DMS114 treated with DMSO at 0.1 percent for 48 hours (cell line): ENCODE data around the gene SH3BP4.

Source experiments
- DNase-seq: peaks from one replicate; lab custom pipeline; 2025; ENCODE audit not compliant: unreplicated experiment; lab: John Stamatoyannopoulos, UW

Gene SH3BP4

GRCh38 chr2:234940527-234940926 lies 11.3 kb upstream of the SH3BP4 start:
- no peak for DNase-seq

- no peak for DNase-seq
Measured at GRCh38 chr2:234945339-234945873, 6.4 kb upstream of the SH3BP4 start.

DNA sequence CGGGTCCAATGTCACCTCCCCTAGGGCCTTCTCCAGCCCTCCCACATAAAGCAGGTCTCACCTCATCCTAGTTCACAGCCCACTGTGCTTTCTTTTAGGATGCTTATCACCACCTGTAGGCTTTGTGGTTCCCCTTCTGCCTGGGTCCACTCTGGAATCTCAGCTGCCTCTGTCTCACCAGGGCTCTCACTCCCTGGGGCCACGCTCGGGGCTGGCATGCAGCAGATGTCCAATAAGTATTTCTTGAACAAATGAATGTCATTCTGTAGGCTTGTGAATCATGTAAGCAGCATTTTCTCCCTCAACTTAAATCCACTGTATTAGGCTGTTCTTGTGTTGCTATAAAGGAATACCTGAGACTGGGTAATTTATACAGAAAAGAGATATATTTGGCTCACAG lies 4.3 kb upstream of the SH3BP4 start:
- DNase-seq = no peak

GRCh38 chr2:234949762-234950434 lies 1.9 kb upstream of the SH3BP4 start:
- no peak for DNase-seq

GRCh38 chr2:234950435-234950729 lies 1.4 kb upstream of the SH3BP4 start:
- no peak for DNase-seq

DNA sequence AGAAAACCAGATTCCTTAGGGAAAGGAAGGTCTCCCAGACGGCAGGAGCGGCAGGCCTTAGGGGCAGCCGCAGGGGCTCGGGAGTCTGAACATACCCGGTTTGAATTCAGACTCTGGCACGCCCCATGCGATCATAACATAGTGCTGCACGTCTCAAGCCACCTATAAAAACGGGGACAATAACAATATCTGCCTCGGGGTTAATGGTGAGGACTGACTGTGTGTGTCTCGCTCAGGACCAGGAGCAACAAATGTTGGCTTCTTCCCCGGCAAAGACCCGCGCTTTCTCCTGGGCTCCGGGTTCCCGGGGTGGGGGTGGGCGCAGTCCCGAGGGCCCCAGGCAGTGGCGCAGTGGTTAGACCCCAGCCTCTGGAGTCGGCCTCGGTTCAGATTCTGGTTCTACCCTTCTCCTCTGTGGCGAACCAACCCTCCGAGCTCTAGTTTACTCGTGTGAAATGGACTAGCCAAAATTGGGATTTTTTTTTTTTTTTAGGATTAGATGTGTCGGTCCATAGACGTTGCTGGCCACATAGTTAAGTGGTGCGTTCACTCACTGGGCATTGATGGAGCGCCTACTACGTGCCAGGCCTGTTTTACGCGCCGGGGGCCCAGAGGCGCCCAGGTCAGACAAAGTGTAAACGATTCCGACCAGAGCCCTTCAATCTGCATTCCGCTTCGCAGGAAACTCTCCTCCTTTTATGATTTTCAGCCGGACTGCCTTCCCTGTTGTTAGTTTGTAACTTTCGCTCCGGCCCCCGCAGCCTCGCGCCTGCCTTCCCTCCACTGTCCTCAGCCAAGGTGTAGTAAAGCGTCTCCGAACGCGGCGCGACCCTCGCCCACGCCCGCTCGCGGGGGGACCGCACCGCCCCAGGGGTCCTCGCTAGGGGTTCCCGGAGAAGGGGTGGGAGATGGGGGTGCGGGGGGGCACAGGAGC lies 820 bp upstream of the SH3BP4 start:
- DNase-seq = no peak

GRCh38 chr2:234952270-234953115 lies 676 bp downstream of the SH3BP4 start:
- no peak for DNase-seq

DNA sequence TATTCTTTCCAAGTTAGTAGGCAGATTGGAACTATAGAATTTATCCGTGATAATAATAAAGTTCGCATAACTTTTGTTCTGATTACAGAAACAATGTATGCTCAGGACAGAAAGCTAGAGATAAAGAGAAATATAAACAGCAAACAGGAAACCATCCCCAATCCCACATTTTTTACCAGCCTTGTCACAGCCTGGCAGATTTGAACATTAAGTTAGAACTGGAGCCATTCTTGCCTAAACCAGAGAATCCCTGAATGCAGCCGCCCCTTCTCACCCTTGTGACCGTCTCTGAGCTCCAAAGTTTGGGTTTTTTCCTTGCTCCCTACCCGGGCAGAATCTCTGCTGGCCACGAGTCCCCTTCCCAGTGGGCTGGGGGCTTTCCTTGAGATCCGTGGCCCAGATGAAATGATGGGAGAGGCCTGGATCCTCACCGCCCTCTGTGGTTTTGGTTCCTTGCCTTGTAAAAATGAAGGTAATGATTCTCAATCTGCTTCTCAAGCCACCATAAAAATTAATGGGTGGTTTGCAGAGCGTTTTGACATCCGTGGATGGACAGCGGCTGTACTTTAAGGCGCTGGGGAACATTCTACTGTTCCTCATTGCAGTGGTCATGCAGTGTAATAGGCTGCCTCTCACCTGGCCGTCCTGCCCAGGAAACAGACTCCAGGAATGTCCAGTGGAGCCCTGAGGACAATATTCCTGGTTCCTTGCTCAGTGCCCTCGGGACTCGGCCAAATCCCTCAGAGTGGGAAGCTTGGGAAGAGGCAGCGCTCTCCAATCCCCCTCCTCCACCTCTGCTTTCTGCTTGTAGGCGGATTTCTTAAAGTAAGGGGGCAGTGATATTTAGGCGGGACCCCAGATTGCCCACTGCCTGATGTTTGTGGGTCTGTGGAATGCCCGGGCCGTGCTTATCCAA lies 1.6 kb downstream of the SH3BP4 start:
- DNase-seq = no peak

- no peak for DNase-seq
Measured at GRCh38 chr2:234954551-234954992, 2.8 kb downstream of the SH3BP4 start.

DNA sequence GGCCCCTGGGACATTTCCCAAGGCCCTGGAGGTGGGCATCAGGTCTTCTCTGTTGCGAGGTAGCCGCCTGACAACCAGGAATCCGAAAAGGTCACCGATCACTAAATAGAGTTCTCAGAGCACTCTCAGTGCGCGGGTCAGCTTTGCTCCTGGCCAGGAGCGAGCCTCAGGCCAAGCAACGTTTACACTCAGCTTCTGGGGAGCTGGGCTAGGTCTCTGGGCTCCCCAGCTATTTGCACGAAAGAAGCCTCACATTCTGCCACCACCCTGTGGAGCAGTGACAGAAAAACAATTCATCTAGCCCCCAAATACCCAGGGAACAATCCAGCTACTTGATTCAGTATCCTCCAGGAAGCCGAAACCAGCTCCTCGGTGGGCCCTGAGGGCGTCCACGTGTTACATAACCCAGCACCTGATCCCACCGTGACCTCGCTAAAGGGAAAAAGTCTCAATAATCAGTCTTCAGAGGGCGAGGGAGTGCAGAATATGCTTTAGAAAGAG lies 3.3 kb downstream of the SH3BP4 start:
- no peak for DNase-seq

GRCh38 chr2:234955971-234956509 lies 4.2 kb downstream of the SH3BP4 start:
- DNase-seq = no peak

- DNase-seq = no peak
Measured at GRCh38 chr2:234957834-234958135, 6.0 kb downstream of the SH3BP4 start.

DNA sequence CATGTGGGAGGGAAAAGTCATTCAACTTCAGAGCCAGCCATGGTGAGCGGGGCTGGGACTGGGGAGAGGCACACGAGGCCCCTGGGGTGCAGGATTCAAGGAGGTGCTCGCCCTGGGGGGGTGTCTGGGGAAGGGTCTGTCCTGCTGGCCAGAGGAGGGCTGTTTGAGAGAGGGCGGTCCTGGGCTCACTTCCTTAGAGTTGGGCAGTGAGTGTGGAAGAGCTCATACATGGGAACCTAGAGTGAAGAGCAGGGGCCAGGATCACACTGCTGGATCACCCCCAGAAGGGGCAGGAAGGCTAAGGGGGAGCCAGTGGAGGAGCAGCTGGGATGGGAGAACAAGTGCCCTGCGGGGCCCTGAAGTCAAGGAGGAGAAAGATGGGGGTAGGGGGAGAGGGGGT lies 6.5 kb downstream of the SH3BP4 start:
- DNase-seq = no peak

DNA sequence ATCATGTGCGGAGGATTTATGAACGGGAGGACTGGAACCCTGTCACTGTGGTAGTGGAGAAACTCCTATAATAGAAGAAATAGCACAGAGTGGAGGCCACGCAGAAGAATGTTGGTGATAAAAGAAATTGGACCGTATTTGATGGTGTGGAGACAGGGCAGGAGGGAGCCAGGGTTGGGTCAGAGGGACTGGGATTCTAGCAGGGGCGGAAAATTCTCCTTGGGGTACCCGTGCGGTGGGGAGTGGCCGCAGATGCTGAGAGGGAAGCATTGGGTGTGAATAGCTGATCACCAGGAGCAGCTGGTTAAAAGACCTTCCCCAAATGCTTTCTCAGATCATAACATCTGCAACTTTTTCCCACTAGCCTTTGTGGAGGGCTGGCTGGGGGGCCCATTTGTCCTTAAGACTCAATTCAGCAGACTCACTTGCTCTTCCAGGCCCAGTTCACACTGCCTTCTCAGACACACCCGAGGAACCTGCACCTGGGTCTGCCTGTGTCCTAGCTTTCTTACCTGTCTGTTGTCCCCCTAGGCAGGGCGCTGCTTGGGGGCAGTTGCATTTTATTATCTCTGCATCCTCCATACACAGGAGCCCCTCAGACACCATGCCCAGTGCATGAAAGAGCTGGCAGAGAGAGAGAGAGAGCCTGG lies 7.1 kb downstream of the SH3BP4 start:
- DNase-seq = no peak

DNA sequence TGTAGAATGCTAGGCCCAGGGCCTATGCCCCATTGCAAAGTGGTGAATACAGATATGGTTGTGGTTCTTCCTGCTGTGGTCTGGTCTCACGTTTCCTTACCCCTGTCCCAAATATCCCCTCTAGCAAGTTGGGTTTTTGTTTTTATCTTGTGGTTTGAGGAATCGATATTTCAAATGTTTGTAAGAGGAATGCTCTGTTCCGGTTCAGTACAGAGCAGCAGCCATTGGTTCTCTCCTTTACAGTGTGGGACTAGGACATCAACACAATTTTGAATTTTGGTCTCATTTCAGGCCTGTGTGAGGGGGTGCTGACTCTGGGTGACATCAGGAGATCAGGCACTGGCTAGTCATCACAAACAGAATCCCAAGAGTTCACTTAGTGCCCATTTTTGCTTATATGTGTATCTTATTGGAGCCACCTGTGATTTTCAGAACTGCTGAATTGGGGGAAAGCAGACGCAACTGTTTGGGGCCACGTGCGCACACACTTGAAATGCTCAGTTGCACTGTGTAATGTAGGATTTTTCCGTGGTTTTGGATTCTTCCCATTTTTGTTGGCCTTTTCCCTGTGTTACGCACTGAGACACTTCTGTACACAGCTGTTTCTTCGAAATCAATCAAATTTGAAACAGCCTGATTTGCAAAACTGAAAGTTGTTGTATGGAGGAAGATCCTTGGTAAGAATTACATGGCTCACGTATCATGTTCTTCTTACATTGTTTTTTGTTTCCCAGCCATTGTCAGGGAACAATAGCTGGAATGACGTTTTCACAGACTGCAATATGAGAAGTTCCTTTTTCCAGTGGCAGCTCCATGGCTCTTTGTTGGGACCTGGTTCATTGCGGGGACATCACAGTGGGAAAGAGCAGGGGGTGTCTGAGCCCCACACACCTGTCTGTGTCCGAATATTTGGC lies 8.6 kb downstream of the SH3BP4 start:
- DNase-seq = no peak

DNA sequence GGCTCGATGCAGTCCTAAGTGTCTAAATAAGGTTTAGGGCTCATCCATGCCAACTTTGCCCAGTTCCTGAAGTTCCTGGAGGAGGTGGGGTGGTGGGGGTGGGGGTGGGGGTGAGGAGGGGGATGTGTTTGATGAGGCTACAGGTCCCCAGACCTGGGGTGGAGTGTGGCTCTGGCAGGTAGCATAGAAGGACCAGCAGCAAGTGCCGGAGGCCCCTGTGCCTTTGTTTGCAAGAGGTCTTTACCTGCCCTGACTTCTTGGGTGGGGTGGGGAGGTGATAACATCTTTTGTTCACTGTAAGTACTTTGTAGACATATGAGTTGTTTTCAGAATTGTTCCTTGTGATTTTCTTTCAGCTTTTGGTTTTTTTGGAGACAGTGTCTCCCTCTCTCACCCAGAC lies 10.0 kb downstream of the SH3BP4 start:
- DNase-seq = no peak

GRCh38 chr2:234963773-234964615 lies 12.2 kb downstream of the SH3BP4 start:
- no peak for DNase-seq
